ENCODE data around the gene SDR42E1.

- TF ChIP-seq CTCF (IDR thresholded peaks at IDR 0.05; ENCODE audit: insufficient read depth, low read length), result no peak
- TF ChIP-seq GABPA (IDR thresholded peaks at IDR 0.05; ENCODE audit: low read depth), result no peak
- no peak for TF ChIP-seq POLR2AphosphoS5 (IDR thresholded peaks at IDR 0.05; ENCODE audit: low read depth)
- TF ChIP-seq REST (IDR thresholded peaks at IDR 0.05; ENCODE audit: insufficient replicate concordance, low read depth), result no peak
- TF ChIP-seq SPI1 (IDR thresholded peaks at IDR 0.05; ENCODE audit: borderline replicate concordance, low read depth), result no peak
Measured at GRCh38 chr16:82047787-82048186, 36.5 kb upstream of the SDR42E1 start.
